Neural cell (in vitro differentiated cells): ENCODE data around the gene TMEM200C. TPM values are rescaled to one million over a fixed set of nuclear protein-coding genes. Genes with fewer than 3 reads are reported as not detected.

Experiments used
- H2AFZ ChIP-seq: fragments of 200-600, 300-800 bp; sonication (generic), shearing (Covaris generic); 2 replicates; pipeline ENCODE4 v1.6.0; 2014; ENCODE audit warnings: low read depth, mild to moderate bottlenecking, antibody characterized with exemption, low read length, moderate library complexity
- H3F3A ChIP-seq: fragments of 200-600 bp; shearing (Covaris generic); 2 replicates; pipeline ENCODE4 v1.6.1; 2016; ENCODE audit warnings: mild to moderate bottlenecking, moderate library complexity, mixed read lengths, antibody characterized with exemption, low read length; ENCODE audit not compliant: insufficient read depth, poor library complexity, severe bottlenecking
- H3K27ac ChIP-seq: fragments of 200-600, 300-800 bp; sonication (generic), shearing (Covaris generic); 2 replicates; pipeline ENCODE4 v1.5.1; 2014; ENCODE audit warnings: mild to moderate bottlenecking, low read length, moderate library complexity
- H3K27me3 ChIP-seq: fragments of 300-800, 200-600 bp; sonication (generic), shearing (Covaris generic); 2 replicates; pipeline ENCODE4 v1.6.0; 2014; ENCODE audit warnings: mild to moderate bottlenecking, low read depth, low read length, moderate library complexity; ENCODE audit not compliant: insufficient read depth
- H3K36me3 ChIP-seq: fragments of 300-800, 200-600 bp; sonication (generic), shearing (Covaris generic); 2 replicates; pipeline ENCODE4 v1.5.1; 2014; ENCODE audit warnings: mild to moderate bottlenecking, antibody characterized with exemption, low read length, moderate library complexity; ENCODE audit not compliant: insufficient read depth
- H3K4me2 ChIP-seq: fragments of 300-800, 200-600 bp; sonication (generic), shearing (Covaris generic); 2 replicates; pipeline ENCODE4 v1.6.0; 2014; ENCODE audit warnings: mild to moderate bottlenecking, low read length
- H3K4me3 ChIP-seq: fragments of 300-800, 200-600 bp; sonication (generic), shearing (Covaris generic); 2 replicates; pipeline ENCODE4 v1.5.1; 2014; ENCODE audit warnings: mild to moderate bottlenecking, low read length, moderate library complexity
- H3K79me2 ChIP-seq: fragments of 200-600 bp; shearing (Covaris generic); replicated peaks from 2 replicates; pipeline ENCODE4 v1.6.0; 2014; ENCODE audit warnings: mild to moderate bottlenecking, low read length, moderate library complexity; ENCODE audit not compliant: insufficient read depth
- H3K9ac ChIP-seq: fragments of 300-800, 200-600 bp; sonication (generic), shearing (Covaris generic); 2 replicates; pipeline ENCODE4 v1.6.1; 2016; ENCODE audit warnings: mild to moderate bottlenecking, low read length, mixed read lengths
- H3K9me2 ChIP-seq: fragments of 200-600 bp; shearing (Covaris generic); 2 replicates; pipeline ENCODE4 v1.6.1; 2016; ENCODE audit warnings: mild to moderate bottlenecking, low read length, mixed read lengths; ENCODE audit not compliant: insufficient read depth
- H3K9me3 ChIP-seq: fragments of 200-600, 300-800 bp; sonication (generic), shearing (Covaris generic); 2 replicates; pipeline ENCODE4 v1.6.1; 2016; ENCODE audit warnings: mild to moderate bottlenecking, mixed run types, low read length, moderate library complexity, mixed read lengths
- H4K20me1 ChIP-seq: fragments of 200-600 bp; shearing (Covaris generic); 2 replicates; pipeline ENCODE4 v1.6.1; 2016; ENCODE audit warnings: mild to moderate bottlenecking, mixed run types; ENCODE audit not compliant: insufficient read depth
- EP300 ChIP-seq: fragments of 450-650 bp; conservative IDR thresholded peaks from 2 replicates; pipeline ENCODE4 v1.6.1; 2014; ENCODE audit warnings: antibody characterized with exemption, mild to moderate bottlenecking, moderate library complexity; ENCODE audit not compliant: poor library complexity, severe bottlenecking
- EZH2 ChIP-seq: fragments of 200-600, 300-800 bp; shearing (Covaris generic), sonication (generic); IDR thresholded peaks from 2 replicates; pipeline ENCODE4 v1.6.1; 2014; ENCODE audit warnings: antibody characterized with exemption, low read length, borderline replicate concordance, mild to moderate bottlenecking; ENCODE audit not compliant: insufficient read depth, poor library complexity, severe bottlenecking
- MXI1 ChIP-seq: fragments of 450-650 bp; conservative IDR thresholded peaks from 2 replicates; pipeline ENCODE4 v1.6.1; 2014; ENCODE audit warnings: antibody characterized with exemption, mild to moderate bottlenecking; ENCODE audit not compliant: poor library complexity, severe bottlenecking
- POLR2AphosphoS5 ChIP-seq: IDR thresholded peaks from 2 replicates; pipeline ENCODE4 v1.6.1; 2012
- RAD21 ChIP-seq: fragments of 450-650 bp; conservative IDR thresholded peaks from 2 replicates; pipeline ENCODE4 v1.6.1; 2014; ENCODE audit warnings: antibody characterized with exemption, mild to moderate bottlenecking, moderate library complexity
- REST ChIP-seq: IDR thresholded peaks from 2 replicates; pipeline ENCODE4 v1.6.1; 2012; ENCODE audit warnings: borderline replicate concordance
- SMC3 ChIP-seq: fragments of 450-650 bp; conservative IDR thresholded peaks from 2 replicates; pipeline ENCODE4 v1.6.1; 2014; ENCODE audit warnings: antibody characterized with exemption, mild to moderate bottlenecking, moderate library complexity; ENCODE audit not compliant: poor library complexity
- TAF1 ChIP-seq: IDR thresholded peaks from 2 replicates; pipeline ENCODE4 v1.6.1; 2012; ENCODE audit warnings: low read depth
- polyA plus RNA-seq: library from polyadenylated mRNA; depleted of rRNA; stranded (reverse); fragments of >200 nt; gene quantifications from 2 replicates; pipeline ENCODE4 v1.2.3, GENCODE V29; 2014
- TF ChIP-seq, protein P1 (sequence below): fragments of 450-650 bp; IDR thresholded peaks from 2 replicates; pipeline ENCODE4 v1.5.1; 2014; ENCODE audit warnings: antibody characterized with exemption, mild to moderate bottlenecking, moderate library complexity; ENCODE audit not compliant: poor library complexity, severe bottlenecking

The TMEM200C gene
- polyA plus RNA-seq, 1 donor from 2014 or later, result 8.2 TPM

- no peaks in the 10 kb centered on the region for H3K9me3 ChIP-seq
- TF ChIP-seq MXI1 (no peak), REST (no peak), SMC3 (no peak), EZH2 (no peak), TAF1 (no peak), EP300 (no peak), RAD21 (no peak), POLR2AphosphoS5 (no peak)
- TF ChIP-seq, protein P1, sequence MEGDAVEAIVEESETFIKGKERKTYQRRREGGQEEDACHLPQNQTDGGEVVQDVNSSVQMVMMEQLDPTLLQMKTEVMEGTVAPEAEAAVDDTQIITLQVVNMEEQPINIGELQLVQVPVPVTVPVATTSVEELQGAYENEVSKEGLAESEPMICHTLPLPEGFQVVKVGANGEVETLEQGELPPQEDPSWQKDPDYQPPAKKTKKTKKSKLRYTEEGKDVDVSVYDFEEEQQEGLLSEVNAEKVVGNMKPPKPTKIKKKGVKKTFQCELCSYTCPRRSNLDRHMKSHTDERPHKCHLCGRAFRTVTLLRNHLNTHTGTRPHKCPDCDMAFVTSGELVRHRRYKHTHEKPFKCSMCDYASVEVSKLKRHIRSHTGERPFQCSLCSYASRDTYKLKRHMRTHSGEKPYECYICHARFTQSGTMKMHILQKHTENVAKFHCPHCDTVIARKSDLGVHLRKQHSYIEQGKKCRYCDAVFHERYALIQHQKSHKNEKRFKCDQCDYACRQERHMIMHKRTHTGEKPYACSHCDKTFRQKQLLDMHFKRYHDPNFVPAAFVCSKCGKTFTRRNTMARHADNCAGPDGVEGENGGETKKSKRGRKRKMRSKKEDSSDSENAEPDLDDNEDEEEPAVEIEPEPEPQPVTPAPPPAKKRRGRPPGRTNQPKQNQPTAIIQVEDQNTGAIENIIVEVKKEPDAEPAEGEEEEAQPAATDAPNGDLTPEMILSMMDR, result no peak
- no peak overlapping the region for H3K27ac ChIP-seq
- H3K27me3 ChIP-seq, result no peaks in the 10 kb centered on the region
- no peak overlapping the region for H3K4me3 ChIP-seq
- H3K36me3 ChIP-seq, result no peaks in the 10 kb centered on the region
- no peaks in the 10 kb centered on the region for H3K9me2 ChIP-seq
- no peak overlapping the region for H3K4me2 ChIP-seq
- no peak overlapping the region for H3K9ac ChIP-seq
- H3F3A ChIP-seq, result no peaks in the 10 kb centered on the region
- H4K20me1 ChIP-seq, result no peaks in the 10 kb centered on the region
- no peak overlapping the region for H2AFZ ChIP-seq
- H3K79me2 ChIP-seq, result no peaks in the 10 kb centered on the region
Observed at GRCh38 chr18:5874336-5874735, 21.0 kb downstream of the TMEM200C start.

- Histone ChIP-seq H3K79me2 (no peaks in the 10 kb centered on the region), H4K20me1 (no peaks in the 10 kb centered on the region), H3K9me3 (no peaks in the 10 kb centered on the region), H3K4me2 (no peak overlapping the region), H3K9ac (no peak overlapping the region), H3K27me3 (no peaks in the 10 kb centered on the region), H3F3A (no peaks in the 10 kb centered on the region), H3K4me3 (no peak overlapping the region), H3K36me3 (no peaks in the 10 kb centered on the region), H3K9me2 (no peaks in the 10 kb centered on the region), H2AFZ (no peak overlapping the region), H3K27ac (no peak overlapping the region)
- TF ChIP-seq REST, result no peak
- TF ChIP-seq SMC3, result no peak
- no peak for TF ChIP-seq MXI1
- TF ChIP-seq, protein P1, result no peak
- TF ChIP-seq RAD21, result no peak
Observed at GRCh38 chr18:5872886-5873285, 22.4 kb downstream of the TMEM200C start.
